Measurements from ENCODE around the gene NOXO1.
"Not testable (repeated sequence)": the region's sequence is repeated elsewhere in the genome, so short reads cannot be mapped to it uniquely, and the experiment has no call there.

Gene NOXO1, protein sequence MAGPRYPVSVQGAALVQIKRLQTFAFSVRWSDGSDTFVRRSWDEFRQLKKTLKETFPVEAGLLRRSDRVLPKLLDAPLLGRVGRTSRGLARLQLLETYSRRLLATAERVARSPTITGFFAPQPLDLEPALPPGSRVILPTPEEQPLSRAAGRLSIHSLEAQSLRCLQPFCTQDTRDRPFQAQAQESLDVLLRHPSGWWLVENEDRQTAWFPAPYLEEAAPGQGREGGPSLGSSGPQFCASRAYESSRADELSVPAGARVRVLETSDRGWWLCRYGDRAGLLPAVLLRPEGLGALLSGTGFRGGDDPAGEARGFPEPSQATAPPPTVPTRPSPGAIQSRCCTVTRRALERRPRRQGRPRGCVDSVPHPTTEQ

GRCh38 chr16:1981398-1981836, at the start of gene NOXO1:
TSS of gene NOXO1 (minus strand) at chr16:1981469. CDS start at chr16:1981179, 290 bp downstream.
- no peak for DNase-seq (ENCODE audit: low read depth)

DNA sequence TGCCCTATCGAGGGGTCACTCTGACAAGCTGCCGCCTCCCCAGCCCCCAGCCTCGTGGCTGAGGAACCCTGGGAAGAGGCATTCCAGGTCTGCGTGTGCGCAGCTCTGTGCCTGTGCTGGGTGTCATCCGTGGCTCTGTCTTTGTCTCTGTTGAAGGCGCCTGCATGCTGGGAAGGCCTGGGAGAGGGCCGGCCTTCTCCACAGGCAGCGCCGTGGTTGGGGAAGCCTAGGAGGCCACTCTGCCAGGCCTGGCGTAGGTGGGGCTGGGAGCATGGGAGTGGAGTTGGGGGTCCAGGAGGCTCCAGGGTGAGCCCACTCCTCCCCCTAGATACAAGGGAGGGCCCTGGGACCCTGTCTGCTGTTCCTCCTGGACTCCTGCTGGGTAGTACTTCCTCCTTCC, 48.8 kb upstream of the NOXO1 start:
- DNase-seq (ENCODE audit: low read depth): no peak

DNA sequence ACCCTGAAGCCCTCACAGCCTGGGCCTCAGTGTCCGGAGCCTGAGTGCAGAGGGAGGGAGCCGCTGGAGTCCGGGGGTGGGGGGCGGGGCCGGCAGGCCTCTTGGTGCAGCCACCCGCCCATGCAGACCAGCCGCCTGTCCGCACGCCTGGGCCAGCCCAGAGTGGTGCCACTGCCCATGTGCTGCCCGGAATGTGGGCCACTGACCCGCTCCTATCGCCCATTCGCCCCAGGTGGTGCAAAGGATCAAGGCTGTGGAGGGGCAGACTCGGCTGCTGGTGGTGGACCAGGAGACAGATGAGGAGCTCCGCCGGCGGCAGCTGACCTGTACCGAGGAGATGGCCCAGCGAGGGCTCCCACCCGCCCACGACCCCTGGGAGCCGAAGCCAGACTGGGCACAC, 48.1 kb upstream of the NOXO1 start:
- no peak for DNase-seq (ENCODE audit: low read depth)

DNA sequence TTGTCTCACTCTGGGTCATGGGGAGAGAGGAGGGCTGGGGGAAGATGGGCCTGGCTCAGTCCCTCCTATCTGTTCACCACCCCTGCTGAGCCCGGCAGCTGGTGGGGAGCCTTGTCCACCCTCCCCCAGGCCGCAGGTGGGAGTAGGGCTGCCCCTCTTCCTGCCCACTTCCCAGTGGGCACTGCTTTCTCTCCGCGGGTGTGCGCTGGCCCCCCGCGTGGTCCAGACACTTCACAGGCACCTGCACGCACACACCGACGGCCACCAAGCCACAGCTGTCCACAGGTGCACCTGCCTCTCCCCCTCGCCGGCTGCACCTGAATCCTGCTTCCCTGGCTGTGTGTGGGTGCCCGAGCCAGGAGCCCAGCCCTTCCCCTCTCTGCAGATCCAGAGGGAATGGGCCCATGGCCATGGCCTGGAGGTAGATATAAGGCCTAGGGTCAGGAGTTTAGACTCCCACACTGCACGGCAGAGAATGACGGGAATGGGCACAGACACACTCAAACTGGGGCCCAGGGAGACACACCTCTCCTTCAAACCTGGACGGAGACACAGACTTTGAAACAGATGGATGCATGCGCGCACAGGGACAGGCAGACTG, 47.5 kb upstream of the NOXO1 start:
- DNase-seq (ENCODE audit: low read depth): no peak

DNA sequence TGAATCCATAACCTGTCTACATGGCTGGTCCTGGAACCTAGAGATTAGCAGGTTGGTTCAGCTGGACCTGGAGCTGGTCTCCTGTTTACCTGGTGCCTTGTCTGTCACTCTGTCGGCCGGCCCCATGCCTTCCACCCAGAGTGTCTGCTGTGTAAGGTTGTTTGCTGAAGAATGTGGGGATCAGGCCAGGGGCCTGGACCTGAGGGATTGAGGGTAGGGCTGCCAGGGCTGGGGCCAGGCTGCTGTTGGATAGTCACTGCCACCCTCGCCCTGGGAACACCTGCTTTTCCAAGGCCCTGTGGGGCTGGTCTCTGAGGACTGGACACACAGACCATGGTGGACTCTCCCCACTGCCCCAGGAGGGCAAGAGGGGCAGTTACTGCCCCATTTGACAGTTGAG, 46.9 kb upstream of the NOXO1 start:
- no peak for DNase-seq (ENCODE audit: low read depth)

- no peak for DNase-seq (ENCODE audit: low read depth)
Measured at GRCh38 chr16:2027024-2028010, 46.0 kb upstream of the NOXO1 start.

- no peak for DNase-seq (ENCODE audit: low read depth)
Measured at GRCh38 chr16:2026461-2027023, 45.3 kb upstream of the NOXO1 start, which contains the start of gene NHERF2. TSS of gene NHERF2 (plus strand) at chr16:2026902. CDS start at chr16:2027006, 104 bp downstream.

- DNase-seq (ENCODE audit: low read depth): no peak
Measured at GRCh38 chr16:2025878-2026460, 44.7 kb upstream of the NOXO1 start.

- DNase-seq (ENCODE audit: low read depth): no peak
Measured at GRCh38 chr16:2025251-2025650, 44.0 kb upstream of the NOXO1 start.

- no peak for DNase-seq (ENCODE audit: low read depth)
Measured at GRCh38 chr16:2024032-2024420, 42.8 kb upstream of the NOXO1 start.

GRCh38 chr16:2023092-2024031, 42.1 kb upstream of the NOXO1 start:
- peak; percentile 94 for DNase-seq (ENCODE audit: low read depth)

- DNase-seq (ENCODE audit: low read depth): no peak
Measured at GRCh38 chr16:2022723-2023091, 41.4 kb upstream of the NOXO1 start.

DNA sequence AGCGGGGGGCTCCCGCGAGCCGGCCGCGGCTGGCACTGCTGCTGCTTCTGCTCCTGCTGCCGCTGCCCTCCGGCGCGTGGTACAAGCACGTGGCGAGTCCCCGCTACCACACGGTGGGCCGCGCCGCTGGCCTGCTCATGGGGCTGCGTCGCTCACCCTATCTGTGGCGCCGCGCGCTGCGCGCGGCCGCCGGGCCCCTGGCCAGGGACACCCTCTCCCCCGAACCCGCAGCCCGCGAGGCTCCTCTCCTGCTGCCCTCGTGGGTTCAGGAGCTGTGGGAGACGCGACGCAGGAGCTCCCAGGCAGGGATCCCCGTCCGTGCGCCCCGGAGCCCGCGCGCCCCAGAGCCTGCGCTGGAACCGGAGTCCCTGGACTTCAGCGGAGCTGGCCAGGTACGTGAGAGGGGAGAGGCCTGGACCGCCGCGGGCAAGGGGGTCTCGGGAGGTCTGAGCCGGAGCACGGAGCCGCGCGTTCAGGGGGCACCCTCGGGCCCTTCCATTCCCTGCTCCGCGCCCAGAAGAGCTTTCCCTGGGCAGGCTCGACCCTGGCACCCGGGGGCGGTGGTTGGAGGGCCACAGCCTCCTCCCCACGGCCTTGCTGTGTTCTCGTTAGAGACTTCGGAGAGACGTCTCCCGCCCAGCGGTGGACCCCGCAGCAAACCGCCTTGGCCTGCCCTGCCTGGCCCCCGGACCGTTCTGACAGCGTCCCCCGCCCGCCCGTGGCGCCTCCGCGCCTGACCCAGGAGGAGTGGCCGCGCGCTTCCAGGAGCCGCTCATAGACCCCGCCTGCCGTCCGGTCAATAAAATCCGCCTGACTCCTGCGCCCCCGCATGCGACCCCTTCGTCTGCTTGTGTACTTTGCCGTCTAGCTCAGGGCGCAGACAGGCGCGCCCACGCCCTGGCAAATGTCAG, 38.9 kb upstream of the NOXO1 start:
- no peak for DNase-seq (ENCODE audit: low read depth)

DNA sequence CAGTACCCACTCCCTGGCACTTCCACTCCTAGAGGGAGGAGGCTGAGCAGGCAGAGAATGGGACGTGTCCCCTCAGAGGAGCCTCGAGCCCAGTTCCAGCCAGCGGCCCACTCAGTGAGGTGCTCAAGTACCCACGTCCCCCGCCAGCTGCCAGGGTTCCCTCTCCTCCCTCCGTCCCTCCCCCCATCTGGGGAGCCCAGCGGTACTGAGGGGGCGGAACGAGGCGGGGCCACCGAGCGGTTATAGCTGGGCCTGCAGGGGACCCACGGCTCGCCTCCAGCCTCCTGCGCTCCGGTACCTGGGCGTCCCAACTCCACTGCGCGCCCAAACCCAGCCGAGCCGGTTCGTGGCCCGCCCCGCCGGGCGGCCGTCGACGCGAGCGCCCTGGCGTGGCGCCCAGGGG, 38.2 kb upstream of the NOXO1 start, which contains the start of gene NPW:
TSS of gene NPW (plus strand) at position 268 of the 403 bp plus-strand sequence.
- DNase-seq (ENCODE audit: low read depth): no peak

DNA sequence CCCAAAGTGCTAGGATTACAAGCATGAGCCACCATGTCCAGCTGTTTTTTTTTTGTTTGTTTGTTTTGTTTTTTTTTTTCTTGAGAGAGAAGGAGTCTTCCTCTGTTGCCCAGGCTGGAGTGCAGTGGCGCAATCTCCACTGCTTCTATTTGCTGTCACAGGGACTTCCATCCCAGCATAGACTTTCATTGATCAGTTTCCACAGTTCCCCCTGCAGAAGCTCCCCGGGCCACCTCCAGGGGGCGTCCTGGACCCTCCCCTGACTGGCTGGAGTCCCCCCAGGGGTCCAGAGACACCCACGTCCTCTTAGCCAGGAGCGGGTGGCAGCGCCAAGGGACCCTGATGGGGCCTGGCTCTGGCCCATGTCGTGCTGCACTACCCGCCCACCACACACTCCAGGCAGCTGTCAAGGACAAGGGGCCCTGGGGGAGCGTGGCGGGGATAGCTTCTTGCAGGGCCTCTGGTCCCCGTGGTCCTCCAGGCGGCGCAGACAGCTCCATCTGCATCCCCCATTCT, 35.2 kb upstream of the NOXO1 start:
- no peak for DNase-seq (ENCODE audit: low read depth)

GRCh38 chr16:2015947-2016208, 34.6 kb upstream of the NOXO1 start:
- DNase-seq (ENCODE audit: low read depth): no peak

DNA sequence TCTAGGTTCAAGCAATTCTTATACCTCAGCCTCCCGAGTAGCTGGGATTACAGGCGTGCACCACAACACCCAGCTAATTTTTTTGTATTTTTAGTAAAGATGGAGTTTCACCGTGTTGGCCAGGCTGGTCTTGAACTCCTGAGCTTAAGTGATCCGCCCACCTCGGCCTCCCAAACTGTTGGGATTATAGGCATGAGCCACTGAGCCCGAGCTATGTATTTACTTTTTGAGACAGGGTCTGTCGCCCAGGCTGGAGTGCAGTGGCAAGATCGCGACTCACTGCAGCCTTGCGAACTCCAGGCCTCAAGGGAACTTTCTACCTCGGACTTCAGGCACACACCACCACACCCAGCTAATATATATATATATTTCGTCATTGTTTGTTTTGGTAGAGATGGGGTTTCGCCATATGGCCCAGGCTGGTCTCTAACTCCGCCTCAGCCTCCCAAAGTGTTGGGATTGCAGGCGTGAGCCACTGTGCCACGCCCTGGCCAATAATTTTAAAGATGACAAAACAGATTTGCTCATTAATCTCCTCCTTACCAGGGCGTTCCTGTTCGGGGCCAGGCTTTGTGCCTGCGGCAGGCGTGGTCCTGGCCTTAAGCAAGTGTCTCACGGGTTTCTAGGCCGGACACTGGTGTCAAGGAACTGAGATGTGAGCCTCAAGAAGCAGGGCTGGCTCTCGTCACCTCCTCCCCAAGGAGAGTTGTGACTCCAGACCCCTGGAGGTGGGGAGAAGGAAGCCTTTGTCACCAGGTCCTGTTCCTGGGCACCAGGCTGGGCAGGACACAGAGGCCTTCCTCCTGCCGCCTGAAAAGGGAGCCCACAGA, 34.1 kb upstream of the NOXO1 start:
- no peak for DNase-seq (ENCODE audit: low read depth)

- DNase-seq (ENCODE audit: low read depth): no peak
Measured at GRCh38 chr16:2013527-2013926, 32.3 kb upstream of the NOXO1 start.

GRCh38 chr16:2011726-2012125, 30.5 kb upstream of the NOXO1 start:
- DNase-seq (ENCODE audit: low read depth): not testable (repeated sequence)
